ENCODE results near the gene GIPC2. TPM values are rescaled to one million over a fixed set of nuclear protein-coding genes. Genes with fewer than 3 reads are reported as not detected.

The GIPC2 gene
- total and polyA plus RNA-seq, 10 of the 15 experiments (the other 5 are each of a cell fraction or from before 2014, with no cell fraction given), result 0.03 to 0.23 (median 0.06) TPM; not detected in 2

DNA sequence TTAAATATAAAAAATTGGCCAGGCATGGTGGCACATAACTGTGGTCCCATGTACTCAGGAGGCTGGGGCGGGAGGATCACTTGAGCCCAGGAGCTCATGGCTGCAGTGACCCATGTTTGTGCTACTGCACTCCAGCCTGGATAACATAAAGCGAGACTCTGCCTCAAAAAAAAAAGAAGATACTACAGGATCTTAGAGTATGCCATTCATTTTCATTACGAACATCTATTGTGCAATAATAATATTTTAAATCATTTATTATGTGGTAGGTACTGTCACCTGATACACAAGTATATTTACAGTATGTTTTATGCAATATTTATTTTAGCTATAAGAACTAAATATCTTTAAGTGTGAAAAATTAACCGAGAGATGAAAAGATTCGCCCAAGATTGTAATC, 9.3 kb upstream of the GIPC2 start:
- Histone ChIP-seq H2AFZ (ENCODE audit: control insufficient read depth, low read depth, low read length) (no peak overlapping the region), H3K4me3 (no peak overlapping the region), H3K27me3 (replicated peaks in 1 of 2; ENCODE audit: control insufficient read depth in 2 of 2, insufficient read depth in 2 of 2, low read length in 1 of 2) (no peaks in the 10 kb centered on the region), H4K20me1 (ENCODE audit: control insufficient read depth, insufficient read depth) (no peaks in the 10 kb centered on the region), H3K4me1 (ENCODE audit: control insufficient read depth, insufficient read depth, low read length) (no peaks in the 10 kb centered on the region), H3K9ac (ENCODE audit: control insufficient read depth, insufficient read depth, low read length) (no peak overlapping the region), H3K9me3 (replicated peaks; ENCODE audit: control insufficient read depth, insufficient read depth, low read length) (no peaks in the 10 kb centered on the region), H3K79me2 (ENCODE audit: control insufficient read depth, insufficient read depth, low read length) (no peaks in the 10 kb centered on the region), H3K36me3 (ENCODE audit: control insufficient read depth in 2 of 2, insufficient read depth in 2 of 2, low read length in 1 of 2) (no peaks in the 10 kb centered on the region), H3K4me2 (ENCODE audit: control insufficient read depth, insufficient read depth) (no peak overlapping the region), H3K27ac (ENCODE audit: control insufficient read depth, insufficient read depth) (no peak overlapping the region)
- BruUV-seq (replicated peaks), result no TSS peak
- RAD21 ChIA-PET (ENCODE audit: unreplicated experiment), result no interaction called here
- in situ Hi-C loops (cut with MboI), result no loop called here
- POLR2A ChIA-PET, result no interaction called here
- intact Hi-C loops (cut with micrococcal nuclease; ENCODE audit: unreplicated experiment), result no loop called here
- ATAC-seq, result no peak
- TF ChIP-seq RAD51 (IDR thresholded peaks at IDR 0.05), result no peak
- WGBS (ENCODE audit: insufficient coverage, insufficient replicate concordance, low lambda C conversion rate, missing lambda C conversion rate), result 60% methylated on average over 5 of the region's 5 CpGs
- SMC1A ChIA-PET (ENCODE audit: uncharacterized antibody, unreplicated experiment), result no interaction called here
- no peak for DNase-seq (ENCODE audit: low read depth, low spot score)
- no peak for FAIRE-seq
- CTCF ChIA-PET, result no interaction called here

DNA sequence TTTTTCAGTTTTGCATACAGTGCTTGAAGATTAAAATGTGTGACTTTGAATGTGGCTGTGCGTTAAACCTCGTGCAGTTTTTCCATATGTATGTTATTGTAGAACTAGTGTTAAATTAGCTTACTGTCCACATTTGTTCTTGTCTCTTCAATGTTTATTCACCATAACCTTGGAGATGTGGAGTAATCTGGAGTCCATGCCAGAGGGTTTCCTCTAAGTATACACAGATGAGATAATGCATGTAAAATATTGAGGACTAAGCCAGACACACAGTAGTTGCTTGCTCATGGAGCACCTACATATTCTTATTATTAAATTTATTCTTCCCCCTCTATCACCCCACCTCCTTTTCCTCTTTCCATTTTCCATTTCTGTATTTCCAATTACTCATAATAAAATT, 7.7 kb upstream of the GIPC2 start:
- FAIRE-seq (no peak), ATAC-seq (no peak), DNase-seq (ENCODE audit: low read depth, low spot score) (no peak)
- H3K4me1 ChIP-seq (ENCODE audit: control insufficient read depth, insufficient read depth, low read length), result no peaks in the 10 kb centered on the region
- no peaks in the 10 kb centered on the region; the same call in 1 of the 2 replicates for H4K20me1 ChIP-seq (ENCODE audit: control insufficient read depth, insufficient read depth)
- POLR2A ChIA-PET, result no interaction called here
- no peak overlapping the region for H3K4me3 ChIP-seq
- H3K36me3 ChIP-seq (ENCODE audit: control insufficient read depth in 2 of 2, insufficient read depth in 2 of 2, low read length in 1 of 2), result no peaks in the 10 kb centered on the region
- SMC1A ChIA-PET (ENCODE audit: uncharacterized antibody, unreplicated experiment), result interaction anchor here (1.0 kb wide), 1 partner anchor 11 kb away, joined by 3 read pairs; no protein-coding TSS in a partner anchor
- H3K27ac ChIP-seq (ENCODE audit: control insufficient read depth, insufficient read depth), result no peak overlapping the region
- 73% methylated on average over 2 of the region's 2 CpGs for WGBS (ENCODE audit: insufficient coverage, insufficient replicate concordance, low lambda C conversion rate, missing lambda C conversion rate)
- H3K79me2 ChIP-seq (ENCODE audit: control insufficient read depth, insufficient read depth, low read length), result no peaks in the 10 kb centered on the region
- H3K4me2 ChIP-seq (ENCODE audit: control insufficient read depth, insufficient read depth), result no peak overlapping the region
- no peak overlapping the region for H2AFZ ChIP-seq (ENCODE audit: control insufficient read depth, low read depth, low read length)
- H3K27me3 ChIP-seq (replicated peaks in 1 of 2; ENCODE audit: control insufficient read depth in 2 of 2, insufficient read depth in 2 of 2, low read length in 1 of 2), result no peaks in the 10 kb centered on the region
- no peaks in the 10 kb centered on the region for H3K9me3 ChIP-seq (replicated peaks; ENCODE audit: control insufficient read depth, insufficient read depth, low read length)
- RAD21 ChIA-PET (ENCODE audit: unreplicated experiment), result no interaction called here
- in situ Hi-C loops (cut with MboI), result no loop called here
- CTCF ChIA-PET, result no interaction called here
- BruUV-seq (replicated peaks), result no TSS peak
- intact Hi-C loops (cut with micrococcal nuclease; ENCODE audit: unreplicated experiment), result no loop called here
- H3K9ac ChIP-seq (ENCODE audit: control insufficient read depth, insufficient read depth, low read length), result no peak overlapping the region
- TF ChIP-seq CREB1 (IDR thresholded peaks at IDR 0.05; ENCODE audit: low read depth) (no peak), NR2C1 (IDR thresholded peaks at IDR 0.05) (no peak), SREBF2 (IDR thresholded peaks at IDR 0.05; ENCODE audit: low read length) (no peak), POLR2A (IDR thresholded peaks at IDR 0.05; ENCODE audit: low read depth, low read length) (no peak)
- TF ChIP-seq, protein P1, sequence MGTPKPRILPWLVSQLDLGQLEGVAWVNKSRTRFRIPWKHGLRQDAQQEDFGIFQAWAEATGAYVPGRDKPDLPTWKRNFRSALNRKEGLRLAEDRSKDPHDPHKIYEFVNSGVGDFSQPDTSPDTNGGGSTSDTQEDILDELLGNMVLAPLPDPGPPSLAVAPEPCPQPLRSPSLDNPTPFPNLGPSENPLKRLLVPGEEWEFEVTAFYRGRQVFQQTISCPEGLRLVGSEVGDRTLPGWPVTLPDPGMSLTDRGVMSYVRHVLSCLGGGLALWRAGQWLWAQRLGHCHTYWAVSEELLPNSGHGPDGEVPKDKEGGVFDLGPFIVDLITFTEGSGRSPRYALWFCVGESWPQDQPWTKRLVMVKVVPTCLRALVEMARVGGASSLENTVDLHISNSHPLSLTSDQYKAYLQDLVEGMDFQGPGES (IDR thresholded peaks at IDR 0.05), result no peak
- TF ChIP-seq, protein P2, sequence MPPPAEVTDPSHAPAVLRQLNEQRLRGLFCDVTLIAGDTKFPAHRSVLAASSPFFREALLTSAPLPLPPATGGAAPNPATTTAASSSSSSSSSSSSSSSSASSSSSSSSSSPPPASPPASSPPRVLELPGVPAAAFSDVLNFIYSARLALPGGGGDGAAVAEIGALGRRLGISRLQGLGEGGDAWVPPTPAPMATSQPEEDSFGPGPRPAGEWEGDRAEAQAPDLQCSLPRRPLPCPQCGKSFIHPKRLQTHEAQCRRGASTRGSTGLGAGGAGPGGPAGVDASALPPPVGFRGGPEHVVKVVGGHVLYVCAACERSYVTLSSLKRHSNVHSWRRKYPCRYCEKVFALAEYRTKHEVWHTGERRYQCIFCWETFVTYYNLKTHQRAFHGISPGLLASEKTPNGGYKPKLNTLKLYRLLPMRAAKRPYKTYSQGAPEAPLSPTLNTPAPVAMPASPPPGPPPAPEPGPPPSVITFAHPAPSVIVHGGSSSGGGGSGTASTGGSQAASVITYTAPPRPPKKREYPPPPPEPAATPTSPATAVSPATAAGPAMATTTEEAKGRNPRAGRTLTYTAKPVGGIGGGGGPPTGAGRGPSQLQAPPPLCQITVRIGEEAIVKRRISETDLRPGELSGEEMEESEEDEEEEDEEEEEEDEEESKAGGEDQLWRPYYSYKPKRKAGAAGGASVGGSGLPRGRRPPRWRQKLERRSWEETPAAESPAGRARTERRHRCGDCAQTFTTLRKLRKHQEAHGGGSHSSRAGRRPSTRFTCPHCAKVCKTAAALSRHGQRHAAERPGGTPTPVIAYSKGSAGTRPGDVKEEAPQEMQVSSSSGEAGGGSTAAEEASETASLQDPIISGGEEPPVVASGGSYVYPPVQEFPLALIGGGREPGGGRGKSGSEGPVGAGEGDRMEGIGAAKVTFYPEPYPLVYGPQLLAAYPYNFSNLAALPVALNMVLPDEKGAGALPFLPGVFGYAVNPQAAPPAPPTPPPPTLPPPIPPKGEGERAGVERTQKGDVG (CRISPR knock-in tag; IDR thresholded peaks at IDR 0.05), result no peak
- TF ChIP-seq, protein P3, sequence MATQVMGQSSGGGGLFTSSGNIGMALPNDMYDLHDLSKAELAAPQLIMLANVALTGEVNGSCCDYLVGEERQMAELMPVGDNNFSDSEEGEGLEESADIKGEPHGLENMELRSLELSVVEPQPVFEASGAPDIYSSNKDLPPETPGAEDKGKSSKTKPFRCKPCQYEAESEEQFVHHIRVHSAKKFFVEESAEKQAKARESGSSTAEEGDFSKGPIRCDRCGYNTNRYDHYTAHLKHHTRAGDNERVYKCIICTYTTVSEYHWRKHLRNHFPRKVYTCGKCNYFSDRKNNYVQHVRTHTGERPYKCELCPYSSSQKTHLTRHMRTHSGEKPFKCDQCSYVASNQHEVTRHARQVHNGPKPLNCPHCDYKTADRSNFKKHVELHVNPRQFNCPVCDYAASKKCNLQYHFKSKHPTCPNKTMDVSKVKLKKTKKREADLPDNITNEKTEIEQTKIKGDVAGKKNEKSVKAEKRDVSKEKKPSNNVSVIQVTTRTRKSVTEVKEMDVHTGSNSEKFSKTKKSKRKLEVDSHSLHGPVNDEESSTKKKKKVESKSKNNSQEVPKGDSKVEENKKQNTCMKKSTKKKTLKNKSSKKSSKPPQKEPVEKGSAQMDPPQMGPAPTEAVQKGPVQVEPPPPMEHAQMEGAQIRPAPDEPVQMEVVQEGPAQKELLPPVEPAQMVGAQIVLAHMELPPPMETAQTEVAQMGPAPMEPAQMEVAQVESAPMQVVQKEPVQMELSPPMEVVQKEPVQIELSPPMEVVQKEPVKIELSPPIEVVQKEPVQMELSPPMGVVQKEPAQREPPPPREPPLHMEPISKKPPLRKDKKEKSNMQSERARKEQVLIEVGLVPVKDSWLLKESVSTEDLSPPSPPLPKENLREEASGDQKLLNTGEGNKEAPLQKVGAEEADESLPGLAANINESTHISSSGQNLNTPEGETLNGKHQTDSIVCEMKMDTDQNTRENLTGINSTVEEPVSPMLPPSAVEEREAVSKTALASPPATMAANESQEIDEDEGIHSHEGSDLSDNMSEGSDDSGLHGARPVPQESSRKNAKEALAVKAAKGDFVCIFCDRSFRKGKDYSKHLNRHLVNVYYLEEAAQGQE (IDR thresholded peaks at IDR 0.05; ENCODE audit: low read depth, low read length), result no peak

Data from GM12878 (cell line).